KOPT-K1 (cell line): ENCODE results near the gene FAM162A.
"Not testable (repeated sequence)": the region's sequence is repeated elsewhere in the genome, so short reads cannot be mapped to it uniquely, and the experiment has no call there.

Source experiments
- H3K27ac ChIP-seq: fragments of 200-600 bp; sonication (generic); 2 replicates; pipeline ENCODE4 v1.5.1; 2016; ENCODE audit warnings: antibody characterized with exemption, mild to moderate bottlenecking, low read depth, low read length; ENCODE audit not compliant: poor library complexity, severe bottlenecking
- H3K36me3 ChIP-seq: fragments of 200-600 bp; sonication (generic); 2 replicates; pipeline ENCODE4 v1.5.1; 2017; ENCODE audit warnings: antibody characterized with exemption, mild to moderate bottlenecking, low read length, moderate library complexity; ENCODE audit not compliant: insufficient read depth
- H3K9me3 ChIP-seq: fragments of 200-600 bp; sonication (generic); 2 replicates; pipeline ENCODE4 v1.5.1; 2017; ENCODE audit warnings: antibody characterized with exemption, low read length, mild to moderate bottlenecking; ENCODE audit not compliant: insufficient read depth, poor library complexity, severe bottlenecking

Gene FAM162A

DNA sequence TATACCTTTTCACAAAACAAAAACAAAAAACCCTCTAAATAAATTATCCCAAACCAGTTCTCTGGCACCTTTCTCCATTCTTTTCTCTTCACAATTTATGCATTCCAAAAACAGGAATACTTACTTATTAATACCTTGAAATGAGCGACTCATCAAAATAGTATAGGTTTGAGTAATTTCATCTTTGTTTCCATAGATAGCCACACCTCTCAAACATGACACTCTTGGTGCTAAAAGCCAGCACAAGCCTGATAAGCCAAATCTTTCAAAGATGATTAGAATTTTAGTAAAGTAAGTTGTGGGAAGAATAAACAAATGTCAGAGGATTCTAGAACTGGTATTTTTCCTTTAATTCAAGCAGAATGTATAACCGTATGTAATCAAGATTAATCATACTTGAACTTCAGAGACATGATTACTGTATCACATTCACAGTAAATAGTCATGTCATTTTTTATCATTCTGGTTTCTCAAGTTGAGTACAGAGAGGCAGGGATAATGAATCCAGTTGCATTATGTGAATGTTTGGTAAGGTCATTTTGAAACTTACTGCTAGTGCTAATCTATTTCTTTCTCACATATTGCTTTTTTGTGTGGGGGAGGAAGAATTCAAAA, 44.0 kb downstream of the FAM162A start:
- Histone ChIP-seq H3K27ac (no peak overlapping the region), H3K36me3 (peaks cover 93% of the 10 kb centered on the region), H3K9me3 (no peaks in the 10 kb centered on the region)

DNA sequence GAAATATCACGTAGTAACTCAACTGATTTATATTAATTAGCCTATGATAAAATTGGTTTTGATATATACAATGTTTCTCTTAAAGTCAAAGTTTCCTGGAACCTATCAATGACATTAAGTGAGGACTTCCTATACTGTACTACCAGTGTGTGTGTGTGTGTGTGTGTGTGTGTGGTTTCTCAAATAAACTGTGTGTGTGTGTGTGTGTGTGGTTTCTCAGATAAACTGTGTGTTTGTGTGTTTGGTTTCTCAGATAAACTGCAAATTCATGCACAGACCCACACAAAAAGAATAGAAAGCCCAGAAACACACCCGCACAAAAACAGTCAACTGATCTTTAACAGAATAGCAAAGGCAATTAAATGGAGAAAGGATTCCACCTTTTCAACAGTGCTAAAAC, 46.4 kb downstream of the FAM162A start:
- Histone ChIP-seq H3K36me3 (peaks cover 91% of the 10 kb centered on the region), H3K9me3 (no peaks in the 10 kb centered on the region), H3K27ac (no peak overlapping the region)

GRCh38 chr3:122435950-122436349, 52.0 kb downstream of the FAM162A start:
- Histone ChIP-seq H3K36me3 (peaks cover 91% of the 10 kb centered on the region), H3K9me3 (peaks cover 16% of the 10 kb centered on the region), H3K27ac (no peak overlapping the region)

- H3K9me3 ChIP-seq: peaks cover 5% of the 10 kb centered on the region
- no peak overlapping the region for H3K27ac ChIP-seq
- H3K36me3 ChIP-seq: peaks cover 84% of the 10 kb centered on the region
Observed at GRCh38 chr3:122443090-122443489, 59.1 kb downstream of the FAM162A start.

GRCh38 chr3:122443762-122444490, 59.9 kb downstream of the FAM162A start:
- not testable (repeated sequence) for H3K9me3 ChIP-seq, H3K27ac ChIP-seq
- H3K36me3 ChIP-seq: peaks cover 84% of the 10 kb centered on the region

DNA sequence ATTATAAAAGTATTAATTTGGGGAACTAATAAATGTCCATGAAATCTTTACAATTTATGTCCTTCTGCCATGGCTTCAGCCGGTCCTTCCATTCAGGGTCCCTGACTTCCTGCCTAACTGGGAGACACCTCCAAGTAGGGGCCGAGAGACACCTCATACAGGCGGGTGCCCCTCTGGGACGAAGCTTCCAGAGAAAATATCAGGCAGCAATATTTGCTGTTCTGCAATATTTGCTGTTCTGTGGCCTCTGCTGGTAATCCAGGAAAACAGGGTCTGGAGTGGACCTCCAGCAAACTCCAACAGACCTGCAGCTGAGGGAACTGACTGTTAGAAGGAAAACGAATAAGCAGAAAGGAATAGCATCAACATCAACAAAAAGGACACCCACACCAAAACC, 60.5 kb downstream of the FAM162A start:
- not testable (repeated sequence) for H3K27ac ChIP-seq, H3K9me3 ChIP-seq
- peaks cover 84% of the 10 kb centered on the region for H3K36me3 ChIP-seq

GRCh38 chr3:122448218-122448617, 64.2 kb downstream of the FAM162A start:
- peaks cover 83% of the 10 kb centered on the region for H3K36me3 ChIP-seq
- H3K27ac ChIP-seq, H3K9me3 ChIP-seq: not testable (repeated sequence)

DNA sequence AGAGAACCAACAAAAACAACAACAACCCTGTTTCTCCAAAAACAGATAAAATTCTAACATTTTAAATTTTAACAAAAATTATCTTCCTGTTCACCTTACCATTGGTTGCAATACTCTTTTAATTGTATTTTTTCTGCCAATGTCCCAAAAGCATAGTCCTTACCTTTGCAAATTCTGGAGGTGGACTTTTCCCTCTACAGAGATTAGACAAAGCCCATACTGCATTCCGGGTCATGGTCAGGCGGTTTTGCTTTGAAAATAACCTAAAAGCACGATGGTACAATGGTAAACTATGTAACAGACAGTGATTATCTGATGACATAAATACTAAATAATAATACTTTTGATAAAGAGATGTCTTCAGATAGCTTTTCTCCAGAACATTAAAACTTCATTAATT, 67.4 kb downstream of the FAM162A start:
- Histone ChIP-seq H3K36me3 (peaks cover 85% of the 10 kb centered on the region), H3K9me3 (no peaks in the 10 kb centered on the region), H3K27ac (no peak overlapping the region)

DNA sequence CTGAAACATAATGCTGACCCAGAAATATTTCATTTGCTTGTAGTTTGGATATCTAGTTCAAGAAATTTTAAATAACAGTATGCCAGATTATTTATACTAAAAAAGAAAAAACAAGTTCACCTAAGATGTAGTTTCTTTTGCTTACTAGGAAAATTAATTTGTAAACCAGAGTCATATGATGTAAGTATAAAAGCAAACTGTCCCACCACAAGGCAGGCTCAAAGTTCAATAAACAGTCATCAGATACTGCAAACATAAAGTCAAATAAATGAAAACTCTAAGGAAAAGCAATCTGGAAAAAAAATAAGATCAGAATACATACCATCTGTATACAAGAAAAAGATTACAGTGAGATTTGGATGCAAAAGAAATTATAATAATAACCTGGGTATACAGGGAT, 72.1 kb downstream of the FAM162A start:
- no peak overlapping the region for H3K27ac ChIP-seq
- H3K9me3 ChIP-seq: no peaks in the 10 kb centered on the region
- peaks cover 96% of the 10 kb centered on the region for H3K36me3 ChIP-seq

DNA sequence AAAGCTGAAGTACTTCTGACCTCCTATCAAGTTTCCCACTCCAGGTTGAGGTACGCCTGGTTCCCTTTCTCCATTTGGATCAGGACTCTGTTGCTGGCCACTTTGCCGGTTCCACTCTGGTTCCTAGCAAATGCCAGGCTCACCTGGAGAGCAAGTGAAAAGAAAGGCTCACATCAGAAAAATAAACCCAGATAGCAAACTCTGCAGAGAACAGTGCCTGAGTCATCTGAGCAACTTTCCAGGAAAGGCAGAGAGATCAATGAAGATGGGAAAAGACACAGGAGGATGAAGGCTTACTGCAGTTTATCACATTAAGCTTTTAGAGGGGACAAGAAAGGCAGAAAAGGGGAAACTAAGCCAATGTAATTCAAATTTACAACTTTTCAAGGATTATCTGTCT, 73.7 kb downstream of the FAM162A start:
- Histone ChIP-seq H3K9me3 (no peaks in the 10 kb centered on the region), H3K36me3 (peaks cover 97% of the 10 kb centered on the region)

DNA sequence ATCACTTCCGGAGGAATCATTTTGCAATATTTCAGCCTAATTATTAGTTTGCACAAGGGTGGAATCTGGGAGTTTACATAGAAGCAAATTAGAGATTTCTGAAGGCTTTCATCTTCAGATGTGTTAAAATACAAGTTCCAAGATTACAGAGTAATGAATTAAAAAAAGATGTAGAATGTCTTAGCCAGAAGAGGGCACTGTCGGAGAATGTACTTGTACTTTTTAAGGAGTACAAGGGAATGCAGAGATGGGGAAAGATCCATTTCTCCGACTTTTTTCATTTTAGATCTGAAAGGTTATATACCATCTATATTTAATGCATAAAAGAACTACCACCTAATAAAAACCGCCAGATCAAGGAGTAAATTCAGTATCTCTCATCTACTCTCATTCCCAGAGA, 75.0 kb downstream of the FAM162A start:
- Histone ChIP-seq H3K27ac (no peak overlapping the region), H3K36me3 (peaks cover 96% of the 10 kb centered on the region), H3K9me3 (no peaks in the 10 kb centered on the region)

More for the DNA sequence above, 73.7 kb downstream of the FAM162A start:
- H3K27ac ChIP-seq: no peak overlapping the region

GRCh38 chr3:122461806-122462205, 77.8 kb downstream of the FAM162A start:
- Histone ChIP-seq H3K27ac (no peak overlapping the region), H3K9me3 (no peaks in the 10 kb centered on the region), H3K36me3 (peaks cover 92% of the 10 kb centered on the region)
